Osteoblast (primary cell): ENCODE measurements around the gene ENOX1. TPM values are rescaled to one million over a fixed set of nuclear protein-coding genes. Genes with fewer than 3 reads are reported as not detected.
"Not testable (repeated sequence)": the region's sequence is repeated elsewhere in the genome, so short reads cannot be mapped to it uniquely, and the experiment has no call there.

Experiments used
- DNase-seq: peaks from one replicate; pipeline ENCODE4 v3.0.0; 2011; ENCODE audit warnings: low spot score, mixed read lengths; ENCODE audit not compliant: insufficient read length; ENCODE audit errors: missing footprints
- H2AFZ ChIP-seq: 2 replicates; pipeline ENCODE4 v1.6.0; 2011; ENCODE audit warnings: mild to moderate bottlenecking, low read length
- H3K27ac ChIP-seq: 2 replicates; pipeline ENCODE4 v1.5.1; 2011; ENCODE audit warnings: mild to moderate bottlenecking, low read depth, low read length, moderate library complexity
- H3K27me3 ChIP-seq: 2 replicates; pipeline ENCODE4 v1.6.0; 2012; ENCODE audit warnings: mild to moderate bottlenecking, control low read depth, inconsistent platforms, low read length, moderate library complexity; ENCODE audit not compliant: insufficient read depth
- H3K36me3 ChIP-seq: 2 replicates; pipeline ENCODE4 v1.5.1; 2011; ENCODE audit warnings: mild to moderate bottlenecking, low read length, control low read depth, moderate library complexity; ENCODE audit not compliant: insufficient read depth
- H3K4me1 ChIP-seq: 2 replicates; pipeline ENCODE4 v1.5.1; 2011; ENCODE audit warnings: mild to moderate bottlenecking, low read length, control low read depth, moderate library complexity; ENCODE audit not compliant: insufficient read depth
- H3K4me2 ChIP-seq: 2 replicates; pipeline ENCODE4 v1.6.0; 2011; ENCODE audit warnings: mild to moderate bottlenecking, low read length; ENCODE audit not compliant: insufficient read depth
- H3K4me3 ChIP-seq: fragments of 200-600 bp; sonication (generic); 3 replicates; pipeline ENCODE4 v1.5.1; 2012; ENCODE audit warnings: mild to moderate bottlenecking, low read length, inconsistent platforms; ENCODE audit not compliant: insufficient read depth
- H3K79me2 ChIP-seq: 2 replicates; pipeline ENCODE4 v1.6.0; 2012; ENCODE audit warnings: mild to moderate bottlenecking, low read length, control low read depth, inconsistent platforms; ENCODE audit not compliant: insufficient read depth
- H3K9me3 ChIP-seq: 2 replicates; pipeline ENCODE4 v1.5.1; 2011; ENCODE audit warnings: low read depth, low read length, control low read depth
- H4K20me1 ChIP-seq: 2 replicates; pipeline ENCODE4 v1.6.0; 2012; ENCODE audit warnings: mild to moderate bottlenecking, low read length, control low read depth; ENCODE audit not compliant: insufficient read depth
- total RNA-seq: library from RNA; depleted of rRNA; stranded (reverse); fragments of >200 nt; gene quantifications from 2 replicates; pipeline ENCODE4 v1.2.3, GENCODE V29; 2012
- TF ChIP-seq, protein P1 (sequence below): IDR thresholded peaks from 2 replicates; pipeline ENCODE4 v1.5.1; 2011; ENCODE audit warnings: mild to moderate bottlenecking, low read depth, low read length, moderate library complexity; ENCODE audit errors: extremely low read depth

The ENOX1 gene
- total RNA-seq, 1 donor, result 5.4 TPM

GRCh38 chr13:43353631-43354030 lies 433.1 kb downstream of the ENOX1 start:
- no peak overlapping the region for H3K27ac ChIP-seq
- H4K20me1 ChIP-seq, result no peaks in the 10 kb centered on the region
- TF ChIP-seq, protein P1, sequence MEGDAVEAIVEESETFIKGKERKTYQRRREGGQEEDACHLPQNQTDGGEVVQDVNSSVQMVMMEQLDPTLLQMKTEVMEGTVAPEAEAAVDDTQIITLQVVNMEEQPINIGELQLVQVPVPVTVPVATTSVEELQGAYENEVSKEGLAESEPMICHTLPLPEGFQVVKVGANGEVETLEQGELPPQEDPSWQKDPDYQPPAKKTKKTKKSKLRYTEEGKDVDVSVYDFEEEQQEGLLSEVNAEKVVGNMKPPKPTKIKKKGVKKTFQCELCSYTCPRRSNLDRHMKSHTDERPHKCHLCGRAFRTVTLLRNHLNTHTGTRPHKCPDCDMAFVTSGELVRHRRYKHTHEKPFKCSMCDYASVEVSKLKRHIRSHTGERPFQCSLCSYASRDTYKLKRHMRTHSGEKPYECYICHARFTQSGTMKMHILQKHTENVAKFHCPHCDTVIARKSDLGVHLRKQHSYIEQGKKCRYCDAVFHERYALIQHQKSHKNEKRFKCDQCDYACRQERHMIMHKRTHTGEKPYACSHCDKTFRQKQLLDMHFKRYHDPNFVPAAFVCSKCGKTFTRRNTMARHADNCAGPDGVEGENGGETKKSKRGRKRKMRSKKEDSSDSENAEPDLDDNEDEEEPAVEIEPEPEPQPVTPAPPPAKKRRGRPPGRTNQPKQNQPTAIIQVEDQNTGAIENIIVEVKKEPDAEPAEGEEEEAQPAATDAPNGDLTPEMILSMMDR, result no peak
- H2AFZ ChIP-seq, result no peak overlapping the region
- H3K27me3 ChIP-seq, result no peaks in the 10 kb centered on the region
- no peaks in the 10 kb centered on the region for H3K9me3 ChIP-seq
- no peaks in the 10 kb centered on the region for H3K4me1 ChIP-seq
- H3K36me3 ChIP-seq, result no peaks in the 10 kb centered on the region
- H3K4me2 ChIP-seq, result no peak overlapping the region
- no peak for DNase-seq
- no peaks in the 10 kb centered on the region for H3K79me2 ChIP-seq
- H3K4me3 ChIP-seq, result no peak overlapping the region

- not testable (repeated sequence) for H3K79me2 ChIP-seq, H3K4me1 ChIP-seq, DNase-seq, H2AFZ ChIP-seq, H3K36me3 ChIP-seq, H3K27me3 ChIP-seq, H3K27ac ChIP-seq, H3K4me2 ChIP-seq, H4K20me1 ChIP-seq, H3K4me3 ChIP-seq, H3K9me3 ChIP-seq
Observed at GRCh38 chr13:43351612-43352011, 435.2 kb downstream of the ENOX1 start.

- H3K27ac ChIP-seq, result no peak overlapping the region
- H3K9me3 ChIP-seq, result no peaks in the 10 kb centered on the region
- no peak overlapping the region for H2AFZ ChIP-seq
- TF ChIP-seq, protein P1, result no peak
- no peaks in the 10 kb centered on the region for H4K20me1 ChIP-seq
- no peak overlapping the region for H3K4me3 ChIP-seq
- no peaks in the 10 kb centered on the region for H3K27me3 ChIP-seq
- DNase-seq, result no peak
- no peaks in the 10 kb centered on the region for H3K4me1 ChIP-seq
- H3K79me2 ChIP-seq, result no peaks in the 10 kb centered on the region
- H3K4me2 ChIP-seq, result no peak overlapping the region
- H3K36me3 ChIP-seq, result no peaks in the 10 kb centered on the region
Observed at GRCh38 chr13:43348397-43348796, 438.4 kb downstream of the ENOX1 start.

DNA sequence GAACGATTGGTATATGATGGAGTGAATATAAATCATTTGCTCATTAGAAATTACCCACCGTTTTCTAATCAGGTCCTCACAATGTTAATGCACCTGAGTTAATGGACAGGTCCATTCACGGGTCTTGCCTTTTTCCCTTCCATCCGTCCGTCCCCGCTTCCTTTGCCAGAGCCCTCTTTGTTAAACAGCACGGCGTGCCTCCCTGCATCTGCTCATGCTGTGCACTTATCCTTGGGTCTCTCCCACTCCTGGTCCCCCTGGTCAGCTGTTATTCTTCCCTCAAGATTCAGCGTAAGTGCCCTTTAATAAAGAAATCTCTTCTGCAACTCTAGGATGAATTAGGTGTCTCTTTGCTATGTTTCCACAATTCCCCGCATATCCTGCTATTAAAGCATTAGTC lies 438.9 kb downstream of the ENOX1 start:
- Histone ChIP-seq H3K9me3 (no peaks in the 10 kb centered on the region), H3K4me2 (no peak overlapping the region), H3K27me3 (no peaks in the 10 kb centered on the region), H3K4me3 (no peak overlapping the region), H2AFZ (no peak overlapping the region), H3K79me2 (no peaks in the 10 kb centered on the region), H3K4me1 (no peaks in the 10 kb centered on the region), H4K20me1 (no peaks in the 10 kb centered on the region), H3K27ac (no peak overlapping the region), H3K36me3 (no peaks in the 10 kb centered on the region)
- no peak for DNase-seq
- TF ChIP-seq, protein P1, result no peak
